ENCODE data around the gene TMEM242. TPM values are rescaled to one million over a fixed set of nuclear protein-coding genes. Genes with fewer than 3 reads are reported as not detected.

TMEM242 gene
- total RNA-seq, 1 experiment from 2014 or later: 5.3 TPM

GRCh38 chr6:157251586-157252247 is 71.6 kb downstream of the TMEM242 start:
- DNase-seq (ENCODE audit: low spot score): no peak

GRCh38 chr6:157249826-157250225 is 73.5 kb downstream of the TMEM242 start:
- no peak for DNase-seq (ENCODE audit: low spot score)

GRCh38 chr6:157248264-157248663 is 75.1 kb downstream of the TMEM242 start:
- DNase-seq (ENCODE audit: low spot score): no peak

GRCh38 chr6:157246771-157247484 is 76.4 kb downstream of the TMEM242 start:
- no peak for DNase-seq (ENCODE audit: low spot score)

- DNase-seq (ENCODE audit: low spot score): no peak
Observed at GRCh38 chr6:157246048-157246630, 77.2 kb downstream of the TMEM242 start.

GRCh38 chr6:157245436-157245835 is 77.9 kb downstream of the TMEM242 start:
- no peak for DNase-seq (ENCODE audit: low spot score)

- DNase-seq (ENCODE audit: low spot score): no peak
Observed at GRCh38 chr6:157244780-157245179, 78.5 kb downstream of the TMEM242 start.

GRCh38 chr6:157244175-157244574 is 79.1 kb downstream of the TMEM242 start:
- peak; percentile 28 for DNase-seq (ENCODE audit: low spot score)

GRCh38 chr6:157242791-157243190 is 80.5 kb downstream of the TMEM242 start:
- DNase-seq (ENCODE audit: low spot score): no peak

GRCh38 chr6:157240960-157241311 is 82.4 kb downstream of the TMEM242 start:
- no peak for DNase-seq (ENCODE audit: low spot score)

- DNase-seq (ENCODE audit: low spot score): peak; percentile 24
Observed at GRCh38 chr6:157240059-157240959, 83.0 kb downstream of the TMEM242 start.

- no peak for DNase-seq (ENCODE audit: low spot score)
Observed at GRCh38 chr6:157239671-157240058, 83.7 kb downstream of the TMEM242 start.

Other genes starting within 250 kb of the TMEM242 start
- 0.78 and 3.2 TPM in 2 replicates for gene ZDHHC14, start 57.7 kb upstream of the TMEM242 start, total RNA-seq (2014; rRNA removed; shearing (Covaris generic))

All from H4 (cell line).